GM19025 (cell line): ENCODE results near the gene PRSS36.
"Not testable (repeated sequence)": the region's sequence is repeated elsewhere in the genome, so short reads cannot be mapped to it uniquely, and the experiment has no call there.

Experiments
- ATAC-seq: cut with Tn5 transposase; IDR thresholded peaks from one replicate; pipeline ENCODE4 v1.9.1; 2021; ENCODE audit warnings: mild to moderate bottlenecking, low read depth, moderate library complexity; ENCODE audit not compliant: unreplicated experiment

Gene PRSS36

DNA sequence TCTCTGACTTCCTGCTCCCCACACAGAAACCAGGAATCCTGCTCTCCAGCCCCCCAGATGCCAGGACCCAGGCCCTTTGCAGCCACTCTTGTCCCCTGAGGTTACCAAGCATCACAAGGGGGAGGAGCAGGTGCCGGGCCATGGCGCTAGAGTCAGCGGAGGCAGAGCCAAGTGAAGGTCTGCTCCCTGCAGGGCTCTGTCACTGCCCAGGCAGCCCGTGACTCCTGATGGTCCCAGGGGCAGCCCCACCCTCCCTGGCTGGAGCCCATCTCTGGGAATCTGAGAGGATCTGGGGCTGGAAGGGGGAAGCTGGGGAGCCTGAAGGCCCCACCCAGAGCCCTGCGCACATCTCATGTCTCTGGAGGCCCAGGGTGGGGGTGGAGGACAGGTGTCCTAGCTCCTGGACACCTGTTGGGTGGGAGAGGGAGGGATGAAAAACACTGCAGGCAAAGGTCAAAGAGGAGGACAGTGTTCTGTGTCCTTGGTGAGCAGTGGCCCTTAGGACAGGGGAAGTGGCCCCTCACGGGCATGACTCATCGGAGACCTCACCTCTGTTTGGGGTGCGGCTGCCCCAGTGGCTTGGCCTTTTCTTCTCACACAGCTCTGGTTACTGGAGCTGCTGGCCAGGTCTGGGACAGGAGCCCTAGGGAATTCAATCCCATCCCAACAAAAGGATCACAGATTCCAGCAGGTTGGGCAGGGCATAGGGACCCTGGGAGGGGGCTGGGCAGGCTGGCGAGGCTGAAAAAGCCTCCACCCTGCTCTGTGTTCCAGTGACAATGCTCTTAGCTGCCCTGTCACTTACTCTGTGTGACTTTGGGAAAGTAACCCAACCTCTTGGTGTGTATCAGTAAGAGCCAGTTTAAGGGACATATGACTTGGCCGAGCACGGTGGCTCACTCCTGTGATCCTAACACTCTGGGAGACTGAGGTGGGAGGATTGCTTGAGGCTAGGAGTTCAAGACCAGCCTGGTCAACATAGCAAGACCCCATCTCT lies at the start of gene PRSS36:
PRSS36 (minus strand) TSS at position 173 of the 997 bp plus-strand sequence; CDS start at position 142, 31 bp downstream.
- no peak for ATAC-seq

DNA sequence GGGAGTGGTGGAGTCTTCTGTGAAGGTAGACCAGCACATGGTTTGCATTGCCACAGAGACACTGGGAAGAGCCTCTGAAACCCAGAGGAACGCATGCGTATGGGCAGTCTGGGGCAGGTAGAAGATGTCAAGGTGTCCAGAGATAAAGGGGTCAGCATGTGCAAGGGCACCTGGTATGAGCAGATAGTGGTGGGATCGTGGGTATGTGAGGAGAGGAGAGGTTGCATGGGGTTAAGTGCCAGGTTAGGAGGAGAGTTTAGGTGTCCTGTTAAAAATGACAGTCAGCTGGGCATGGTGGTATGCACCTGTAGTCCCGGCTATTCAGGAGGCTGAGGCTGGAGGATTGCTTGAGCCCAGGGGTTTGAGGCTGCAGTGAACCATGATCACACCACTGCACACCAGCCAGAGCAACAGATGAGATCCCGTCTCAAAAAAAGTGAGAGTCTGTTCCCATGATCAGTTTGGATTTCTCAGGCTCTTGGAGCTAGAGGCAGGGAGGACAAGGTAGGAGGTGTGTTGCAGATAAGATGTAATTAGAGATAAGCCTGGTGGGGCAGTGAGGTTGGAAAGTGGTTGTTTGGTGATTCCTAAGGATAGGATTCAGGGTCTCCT lies 49.7 kb upstream of the PRSS36 start:
- ATAC-seq: no peak

DNA sequence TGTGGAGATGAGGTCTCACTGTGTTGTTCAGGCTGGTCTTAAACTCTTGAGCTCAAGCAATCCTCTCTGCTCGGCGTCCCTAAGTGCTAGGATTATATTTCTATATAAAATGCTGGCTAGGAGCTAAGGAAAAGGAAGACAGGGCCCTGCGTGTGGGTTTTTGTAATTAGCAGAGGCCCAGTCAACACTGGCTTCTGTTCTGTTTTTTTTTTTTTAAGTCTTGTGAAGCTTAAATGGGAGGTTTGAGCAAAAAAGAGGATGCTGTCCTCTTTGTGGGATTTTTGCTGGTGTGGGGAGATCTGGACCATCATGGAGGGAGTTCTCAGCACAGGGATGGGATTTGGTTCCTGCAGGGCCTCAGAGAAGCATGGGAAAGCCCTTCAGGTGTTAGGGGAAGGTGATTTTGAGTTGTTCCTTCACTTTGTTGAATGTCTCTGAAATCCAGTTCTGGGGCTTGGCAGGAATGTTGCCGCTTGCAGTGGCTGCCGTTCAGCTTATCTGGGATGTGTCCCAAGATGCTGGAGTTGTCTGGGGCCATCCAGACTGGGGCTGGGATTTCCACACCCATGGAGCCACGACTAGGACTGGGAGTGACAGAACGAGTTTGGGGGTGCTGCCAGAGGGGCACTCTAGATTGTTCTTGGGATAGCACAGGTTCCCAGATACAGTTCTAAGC lies 48.5 kb upstream of the PRSS36 start:
- no peak for ATAC-seq

DNA sequence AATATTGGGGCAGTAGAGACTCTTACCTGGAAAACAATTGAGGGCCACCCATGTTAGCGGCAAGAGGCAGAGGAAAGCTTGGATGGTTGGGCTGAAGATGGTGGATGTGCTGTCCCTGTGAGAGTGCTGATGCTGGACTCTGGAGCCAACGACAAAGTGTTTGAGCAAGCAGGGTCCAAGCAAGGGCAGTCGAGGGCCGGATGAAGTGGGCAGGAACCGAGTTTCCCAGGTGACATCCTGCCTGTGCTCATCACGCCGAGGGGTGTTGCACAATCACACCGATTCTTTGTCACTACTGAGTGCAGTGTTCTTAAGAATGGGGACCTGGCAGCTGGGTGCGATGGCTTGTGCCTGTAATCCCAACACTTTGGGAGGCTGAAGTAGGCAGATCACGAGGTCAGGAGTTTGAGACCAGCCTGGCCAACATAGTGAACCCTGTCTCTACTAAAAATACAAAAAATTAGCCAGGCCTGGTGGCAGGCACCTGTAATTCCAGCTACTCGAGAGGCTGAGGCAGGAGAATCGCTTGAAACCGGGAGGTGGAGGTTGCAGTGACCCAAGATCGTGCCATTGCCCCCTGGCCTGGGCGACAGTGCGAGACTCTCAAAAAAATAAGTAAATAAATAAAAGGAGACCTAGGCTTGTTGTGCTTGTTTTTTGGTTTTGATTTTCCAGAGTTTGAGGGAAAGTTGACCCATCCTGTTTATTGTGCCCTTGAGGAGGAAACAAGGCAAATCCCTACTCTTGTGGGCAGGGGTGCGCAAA lies 46.6 kb upstream of the PRSS36 start:
- ATAC-seq: no peak

DNA sequence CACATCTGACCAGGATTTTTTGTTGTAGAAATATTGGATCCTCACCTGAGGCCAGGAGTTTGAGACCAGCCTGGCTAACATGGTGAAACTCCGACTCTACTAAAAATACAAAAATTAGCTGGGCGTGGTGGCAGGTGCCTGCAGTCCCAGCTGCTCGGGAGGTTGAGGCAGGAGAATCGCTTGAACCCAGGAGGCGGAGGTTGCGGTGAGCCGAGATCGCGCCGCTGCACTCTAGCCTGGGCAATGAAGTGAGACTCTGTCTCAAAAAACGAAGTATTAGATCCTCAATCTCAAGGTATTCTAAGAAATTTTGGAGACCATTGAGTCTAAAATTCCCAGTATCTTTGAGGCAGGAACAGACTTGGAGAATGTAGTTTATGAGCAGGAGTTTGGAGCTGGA lies 46.0 kb upstream of the PRSS36 start:
- ATAC-seq: not testable (repeated sequence)

DNA sequence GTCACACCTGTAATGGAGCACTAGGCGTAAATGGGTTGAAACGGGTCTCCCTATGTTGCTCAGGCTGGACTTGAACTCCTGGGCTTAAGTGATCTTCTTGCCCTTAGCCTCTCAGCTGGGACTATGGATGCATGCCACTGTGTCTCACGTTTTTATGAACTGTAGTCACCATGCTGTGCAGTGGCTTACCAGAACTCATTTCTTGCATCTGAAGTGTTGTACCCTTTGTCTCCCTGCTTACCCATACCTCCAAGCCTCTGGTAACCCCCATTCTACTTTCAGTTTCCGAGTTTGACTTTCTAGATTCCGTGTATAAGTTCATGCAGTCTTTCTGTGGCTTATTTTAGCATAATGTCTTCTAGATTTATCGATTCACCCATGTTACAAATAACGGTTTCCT lies 45.0 kb upstream of the PRSS36 start:
- ATAC-seq: no peak

DNA sequence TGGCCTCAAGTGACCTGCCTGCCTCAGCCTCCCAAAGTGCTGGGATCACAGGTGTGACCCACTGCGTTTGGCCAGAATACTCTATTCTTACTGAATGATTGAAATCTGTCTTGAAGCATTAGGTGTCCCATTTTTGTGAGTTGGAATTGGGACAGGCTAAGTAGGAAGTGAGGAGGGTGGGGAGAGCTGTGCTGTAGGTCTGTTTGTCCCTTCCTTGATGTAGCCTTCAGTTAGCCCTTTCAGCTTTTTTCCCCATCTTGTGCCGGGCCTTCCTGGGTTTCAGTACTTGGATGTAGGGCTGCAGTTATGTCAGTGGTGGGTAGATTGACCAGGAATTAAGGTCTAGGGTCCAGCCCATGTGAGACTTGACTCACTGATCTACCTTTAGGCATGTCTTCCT lies 44.0 kb upstream of the PRSS36 start:
- ATAC-seq: no peak

DNA sequence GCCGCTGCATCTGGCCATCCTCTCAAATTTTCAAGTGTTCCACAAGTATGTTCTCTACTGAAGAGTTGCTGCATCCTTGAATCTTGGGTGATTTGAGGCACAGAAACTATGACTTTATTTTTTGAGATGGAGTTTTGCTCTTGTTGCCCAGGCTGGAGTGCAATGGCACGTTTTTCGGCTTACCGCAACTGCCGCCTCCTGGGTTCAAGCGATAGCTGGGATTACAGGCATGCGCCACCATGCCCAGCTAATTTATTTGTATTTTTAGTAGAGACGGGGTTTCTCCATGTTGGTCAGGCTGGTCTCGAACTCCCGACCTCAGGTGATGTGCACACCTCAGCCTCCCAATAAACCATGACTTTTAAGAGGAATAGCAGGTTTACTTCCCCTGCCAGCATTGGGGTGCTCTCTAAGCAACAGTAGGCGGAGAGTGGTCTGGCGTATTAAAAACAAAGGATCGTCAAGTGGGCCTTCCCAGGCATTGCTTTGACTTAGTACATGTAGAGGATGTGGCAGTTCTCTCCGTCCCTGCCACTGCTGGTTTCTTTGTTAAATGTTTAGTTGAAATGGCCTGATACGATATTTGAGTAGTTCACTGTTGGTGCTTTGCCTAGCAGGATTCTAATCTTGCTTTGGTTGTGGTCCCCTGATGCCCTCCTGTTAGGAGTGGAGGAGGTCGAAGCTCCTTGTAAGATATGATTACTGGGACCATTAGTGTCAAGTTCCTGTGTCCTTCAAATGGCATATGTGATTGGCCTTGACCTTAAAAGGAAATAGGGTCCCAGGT lies 43.2 kb upstream of the PRSS36 start:
- ATAC-seq: no peak

DNA sequence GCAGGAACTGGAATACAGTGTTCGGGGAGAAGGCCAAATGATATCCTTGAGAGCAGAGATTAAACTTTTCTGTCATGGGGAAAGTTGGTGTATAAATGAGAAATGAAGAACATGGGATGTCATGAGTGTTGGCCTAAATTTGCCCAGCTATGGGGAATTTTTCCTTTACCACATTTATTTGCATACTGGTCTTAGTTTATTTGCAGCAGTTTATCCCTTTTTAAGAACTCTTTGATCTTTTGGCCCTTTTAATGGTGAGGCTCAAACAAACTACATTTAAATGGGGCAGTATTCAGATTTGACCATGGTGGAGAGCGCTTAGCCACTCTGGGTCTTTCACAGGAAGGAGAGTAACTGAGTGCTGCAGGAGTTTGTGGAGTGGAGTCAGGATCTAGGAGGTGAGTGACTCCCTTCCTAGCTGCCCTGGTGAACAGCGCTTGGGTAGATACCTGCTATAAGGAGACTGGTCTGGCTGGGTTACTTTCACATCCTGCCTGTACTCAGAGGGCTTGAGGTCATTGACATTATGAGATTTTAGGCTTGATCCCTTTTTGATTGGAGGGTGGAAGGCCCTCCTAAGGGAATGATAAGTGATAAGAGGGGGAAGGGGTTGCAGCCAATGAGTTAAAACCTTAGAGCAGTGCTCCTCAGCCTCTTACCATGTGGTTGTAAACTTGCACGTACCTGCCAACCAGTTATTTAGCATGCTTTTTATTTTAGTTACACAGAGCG lies 42.0 kb upstream of the PRSS36 start:
- ATAC-seq: no peak

DNA sequence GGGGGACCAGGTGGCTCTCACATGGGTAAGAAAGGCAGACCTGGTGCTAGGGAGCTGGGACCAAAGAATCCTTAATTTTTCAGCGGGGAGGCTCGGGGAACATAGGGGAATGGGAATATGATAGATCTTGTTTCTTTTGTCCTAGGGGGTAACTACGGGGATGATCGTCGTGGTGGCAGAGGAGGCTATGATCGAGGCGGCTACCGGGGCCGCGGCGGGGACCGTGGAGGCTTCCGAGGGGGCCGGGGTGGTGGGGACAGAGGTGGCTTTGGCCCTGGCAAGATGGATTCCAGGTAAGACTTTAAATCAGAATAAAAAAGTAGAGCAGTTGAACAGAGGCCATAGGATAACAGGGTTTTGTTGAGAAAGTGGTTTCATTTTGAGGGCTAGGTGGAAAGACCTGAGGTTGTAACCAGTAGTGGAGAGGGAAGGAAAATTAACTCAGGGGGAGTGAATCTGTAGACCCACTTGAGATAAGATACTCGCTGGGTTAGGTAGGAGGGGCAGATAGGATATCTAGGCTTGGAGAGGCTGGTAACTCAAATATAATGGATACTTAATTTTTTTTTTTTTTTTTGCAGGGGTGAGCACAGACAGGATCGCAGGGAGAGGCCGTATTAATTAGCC lies 41.1 kb upstream of the PRSS36 start:
- ATAC-seq: no peak

DNA sequence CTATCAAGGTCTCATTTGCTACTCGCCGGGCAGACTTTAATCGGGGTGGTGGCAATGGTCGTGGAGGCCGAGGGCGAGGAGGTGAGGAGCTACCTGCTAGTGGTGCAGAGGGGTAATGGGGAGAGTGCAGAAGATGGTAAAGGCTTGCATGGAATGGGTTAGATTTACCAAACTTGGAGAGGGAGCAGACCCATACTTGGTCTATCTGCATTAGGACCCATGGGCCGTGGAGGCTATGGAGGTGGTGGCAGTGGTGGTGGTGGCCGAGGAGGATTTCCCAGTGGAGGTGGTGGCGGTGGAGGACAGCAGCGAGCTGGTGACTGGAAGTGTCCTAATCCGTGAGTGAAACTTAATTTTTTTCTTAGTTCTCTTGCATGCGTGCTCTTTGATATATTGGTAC lies 40.2 kb upstream of the PRSS36 start:
- ATAC-seq: no peak

DNA sequence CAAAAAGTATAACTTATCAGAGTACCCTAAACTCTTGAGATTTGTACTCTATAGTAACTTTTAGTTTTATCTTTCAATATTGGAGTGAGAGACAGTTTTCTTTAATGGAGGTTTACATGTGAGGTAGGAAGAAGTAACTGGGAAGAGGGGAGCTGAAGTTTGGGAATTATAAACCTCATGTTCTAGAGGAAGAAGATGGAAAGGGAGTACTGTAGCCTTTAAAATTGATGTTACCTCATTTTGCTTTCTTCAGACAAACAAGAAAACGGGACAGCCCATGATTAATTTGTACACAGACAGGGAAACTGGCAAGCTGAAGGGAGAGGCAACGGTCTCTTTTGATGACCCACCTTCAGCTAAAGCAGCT lies 39.5 kb upstream of the PRSS36 start:
- ATAC-seq: no peak

DNA sequence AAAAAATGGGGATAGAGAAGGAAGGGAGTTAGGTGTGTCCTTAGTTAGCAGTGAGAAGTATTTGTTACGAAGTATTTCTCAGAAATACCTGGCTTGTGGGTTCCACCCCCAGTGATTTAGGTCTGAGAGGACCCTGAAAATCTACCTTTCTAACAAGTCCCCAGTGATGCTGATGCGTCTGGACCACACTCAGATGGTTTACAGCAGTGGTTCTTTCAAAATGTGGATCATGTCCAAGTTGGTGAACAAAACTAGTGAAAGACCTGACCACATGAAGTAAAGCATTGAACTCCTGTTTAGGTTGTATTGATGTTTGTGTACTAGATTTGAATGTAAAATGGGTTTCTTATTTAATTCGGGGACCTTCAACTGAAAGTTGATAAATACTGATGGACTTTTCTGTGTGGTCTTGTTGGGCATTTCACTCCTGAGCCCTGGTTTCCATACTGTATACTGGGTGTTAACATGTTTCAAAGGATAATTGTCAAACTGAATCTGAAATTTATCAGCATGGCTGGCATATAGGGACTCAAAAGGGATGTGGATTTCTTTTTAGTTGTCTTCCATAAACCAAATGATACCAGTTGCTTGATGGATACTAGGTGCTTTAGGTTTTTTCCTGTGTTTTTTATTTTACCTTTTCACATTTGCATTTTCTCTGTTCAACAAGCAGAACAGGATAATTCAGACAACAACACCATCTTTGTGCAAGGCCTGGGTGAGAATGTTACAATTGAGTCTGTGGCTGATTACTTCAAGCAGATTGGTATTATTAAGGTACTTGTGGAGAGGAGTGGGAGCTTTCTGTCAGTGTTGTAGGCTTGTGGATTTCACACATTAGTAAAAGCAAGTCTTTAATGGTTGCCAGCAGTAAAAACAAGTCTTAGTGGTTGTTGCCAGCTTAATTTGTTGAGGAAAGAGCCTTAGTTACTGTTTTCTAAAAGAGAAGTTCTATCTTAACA lies 38.9 kb upstream of the PRSS36 start:
- ATAC-seq: no peak

DNA sequence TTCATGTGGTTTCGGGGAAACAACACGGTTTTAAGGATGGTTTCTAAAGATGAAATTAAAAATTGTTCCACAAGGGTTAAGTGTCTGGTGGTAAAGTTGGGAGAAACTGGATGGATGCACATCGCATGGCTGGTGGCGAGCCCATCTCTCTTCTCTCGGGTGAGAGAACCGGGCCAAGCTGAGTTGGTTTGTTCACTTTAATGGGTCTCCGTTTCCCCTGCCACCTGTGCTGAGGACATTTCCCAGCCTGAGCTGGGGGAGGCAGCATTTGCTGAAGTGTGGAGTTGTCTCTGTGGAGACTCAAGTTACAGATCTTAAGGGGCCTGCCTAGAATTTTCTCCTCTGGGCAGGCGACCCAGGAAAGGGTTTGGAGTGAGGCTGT lies 37.9 kb upstream of the PRSS36 start:
- ATAC-seq: no peak

DNA sequence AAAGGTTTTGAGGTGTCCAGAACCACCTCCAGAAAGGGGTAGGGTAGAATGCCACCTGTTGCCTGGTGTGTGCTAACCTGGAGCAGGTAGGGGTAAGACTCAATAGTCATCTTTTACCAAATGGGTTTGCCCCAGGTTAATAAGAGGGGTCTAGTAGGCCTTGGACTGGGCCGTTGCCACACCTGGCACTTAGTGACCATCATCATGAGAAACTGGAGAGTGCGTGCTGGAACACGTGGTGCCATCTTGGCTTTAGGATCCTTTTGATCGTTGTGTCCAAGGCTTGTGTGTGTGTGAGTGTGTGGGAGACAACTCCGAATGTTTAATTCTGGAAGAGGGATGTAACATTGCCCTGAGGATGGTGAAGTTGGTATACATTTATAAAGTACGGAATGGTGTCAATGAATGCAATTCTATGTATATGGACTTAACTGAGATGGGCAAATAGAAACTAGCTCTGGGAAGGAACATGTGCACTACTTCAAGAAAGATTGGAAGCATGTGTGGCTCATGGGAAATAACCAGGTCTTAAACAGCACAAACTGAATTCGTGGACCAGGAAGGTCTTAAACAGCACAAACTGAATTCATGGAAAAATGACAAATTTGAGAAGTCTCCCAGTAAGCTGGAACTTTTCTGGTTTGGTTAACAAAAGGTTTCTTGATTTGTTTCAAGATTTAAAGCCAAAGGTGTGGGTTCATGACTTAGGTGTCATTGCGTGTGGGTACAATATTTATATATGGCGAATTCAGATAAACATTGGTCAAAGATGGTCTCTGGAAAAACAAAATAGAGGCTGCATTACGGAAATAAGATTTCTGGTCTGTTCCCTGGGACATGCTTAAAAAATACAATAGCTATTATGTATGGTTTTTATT lies 37.3 kb upstream of the PRSS36 start:
- no peak for ATAC-seq

DNA sequence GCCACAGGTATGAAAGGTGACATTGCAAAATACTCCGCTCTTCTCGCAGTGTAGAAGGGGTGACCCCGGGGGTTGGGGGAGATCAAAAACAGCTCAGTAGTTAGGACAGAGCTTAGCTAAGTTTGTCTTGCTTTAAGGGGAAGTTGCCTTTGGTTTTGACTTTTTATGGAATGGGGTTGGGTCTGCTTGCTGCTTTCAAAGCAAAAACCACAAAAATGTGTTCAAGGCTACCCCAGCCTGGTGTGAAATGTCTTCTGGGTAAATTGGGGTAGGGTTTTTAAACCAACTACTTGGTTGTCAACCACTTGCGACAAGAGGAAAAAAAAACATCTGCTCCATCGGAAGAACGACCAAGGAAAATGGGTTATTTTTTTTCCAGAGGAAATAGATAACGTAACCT lies 36.3 kb upstream of the PRSS36 start:
- ATAC-seq: no peak

DNA sequence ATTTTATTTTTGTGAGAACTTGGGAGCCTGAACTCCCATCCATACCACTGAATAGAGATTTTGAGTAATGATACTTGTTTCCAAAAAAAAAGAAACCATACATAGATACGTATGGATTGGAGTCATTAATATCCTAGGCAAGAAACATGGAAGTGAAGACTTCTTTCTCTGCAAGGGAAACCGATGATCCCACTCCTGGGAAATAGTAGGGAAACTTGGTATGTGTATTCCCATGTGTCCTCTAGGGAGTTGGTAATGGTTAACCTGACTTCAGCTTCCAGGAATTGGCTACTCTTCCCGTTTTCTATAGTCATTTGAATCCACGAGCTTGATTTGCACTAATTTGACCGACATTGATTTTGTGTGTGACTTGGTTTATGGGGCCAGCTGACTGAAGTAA lies 35.5 kb upstream of the PRSS36 start:
- no peak for ATAC-seq
